Neutrophil (primary cell): ENCODE results near the gene PGLYRP2.

Source experiments
- H3K27ac ChIP-seq: fragments of 200-600 bp; sonication (generic); 2 replicates; pipeline ENCODE4 v1.5.1; 2016; ENCODE audit warnings: mild to moderate bottlenecking, moderate library complexity
- H3K27me3 ChIP-seq: fragments of 200-600 bp; sonication (generic); 2 replicates; pipeline ENCODE4 v1.6.0; 2016; ENCODE audit warnings: mild to moderate bottlenecking
- H3K36me3 ChIP-seq: fragments of 200-600 bp; sonication (generic); 2 replicates; pipeline ENCODE4 v1.5.1; 2017
- H3K4me1 ChIP-seq, 2 experiments: fragments of 200-600 bp in 1 of 2; sonication (generic) in 1 of 2; 1 replicate in 1 of 2; 2 replicates in 1 of 2; pipeline versions ENCODE4 v1.5.1 to v1.6.1; 2013 to 2016; ENCODE audit warnings: low read depth in 1 of 2, low read length in 1 of 2, mild to moderate bottlenecking in 1 of 2, moderate library complexity in 1 of 2; ENCODE audit not compliant: control insufficient read depth in 1 of 2, insufficient read depth in 1 of 2
- H3K4me3 ChIP-seq, 2 experiments: fragments of 200-600 bp in 1 of 2; sonication (generic) in 1 of 2; 1 replicate in 1 of 2; 2 replicates in 1 of 2; pipeline ENCODE4 v1.5.1; 2013 to 2016; ENCODE audit warnings: low read depth in 1 of 2, low read length in 1 of 2, mild to moderate bottlenecking in 1 of 2, moderate library complexity in 1 of 2
- H3K9me3 ChIP-seq: fragments of 200-600 bp; sonication (generic); 2 replicates; pipeline ENCODE4 v1.5.1; 2016
- CTCF ChIP-seq: fragments of 200-600 bp; sonication (generic); IDR thresholded peaks from 2 replicates; pipeline ENCODE4 v1.5.1; 2016; ENCODE audit warnings: antibody characterized with exemption

The PGLYRP2 gene

GRCh38 chr19:15421721-15422260 lies 57.5 kb downstream of the PGLYRP2 start:
- Histone ChIP-seq H3K27ac (no peak overlapping the region), H3K4me3 (no peak overlapping the region), H3K27me3 (no peaks in the 10 kb centered on the region), H3K9me3 (no peaks in the 10 kb centered on the region), H3K4me1 (peaks cover 22% of the 10 kb centered on the region in 2 experiments), H3K36me3 (peaks cover 49% of the 10 kb centered on the region)
- no peak for TF ChIP-seq CTCF

GRCh38 chr19:15421136-15421695 lies 58.1 kb downstream of the PGLYRP2 start:
- Histone ChIP-seq H3K27ac (no peak overlapping the region), H3K9me3 (no peaks in the 10 kb centered on the region), H3K27me3 (no peaks in the 10 kb centered on the region), H3K4me1 (peaks cover 22 to 25% of the 10 kb centered on the region in 2 experiments), H3K36me3 (peaks cover 43% of the 10 kb centered on the region), H3K4me3 (no peak overlapping the region)
- no peak for TF ChIP-seq CTCF

GRCh38 chr19:15419413-15420025 lies 59.8 kb downstream of the PGLYRP2 start:
- Histone ChIP-seq H3K4me3 (peak overlapping the region; percentile 97 to 99), H3K36me3 (peaks cover 34% of the 10 kb centered on the region), H3K27me3 (no peaks in the 10 kb centered on the region), H3K9me3 (no peaks in the 10 kb centered on the region), H3K27ac (peak overlapping the region; percentile 84), H3K4me1 (peaks cover 22 to 25% of the 10 kb centered on the region in 2 experiments)
- no peak for TF ChIP-seq CTCF
